Measurements from ENCODE around the gene DNAH8. TPM values are rescaled to one million over a fixed set of nuclear protein-coding genes. Genes with fewer than 3 reads are reported as not detected.

The DNAH8 gene
- total and polyA plus RNA-seq, 2 donors from 2014 or later = 0.50 TPM; not detected in 1

DNA sequence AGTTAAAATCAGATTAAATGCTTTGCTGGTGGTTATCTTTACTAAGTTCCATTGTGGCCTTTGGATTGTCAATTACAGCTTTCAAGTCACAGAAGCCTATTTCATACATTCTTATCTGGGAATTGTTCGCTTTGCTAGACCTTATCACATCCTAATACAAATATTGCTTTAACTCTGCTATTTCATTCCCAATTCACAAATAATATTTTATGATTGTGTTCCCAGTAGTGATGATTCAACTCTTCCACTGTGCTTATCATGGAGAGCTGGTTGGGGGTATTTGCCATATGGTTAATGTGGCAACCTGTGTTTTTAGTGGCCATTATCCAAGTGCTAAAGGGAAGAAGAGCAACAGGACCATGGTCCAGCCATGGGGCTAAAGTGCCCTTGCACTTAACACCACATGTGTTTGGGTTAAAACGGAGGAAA lies 260.5 kb downstream of the DNAH8 start:
- H3K9ac ChIP-seq (ENCODE audit: low read length in 3 of 3) = no peak overlapping the region
- DNase-seq (no peak), FAIRE-seq (no peak)
- TF ChIP-seq, protein P1, sequence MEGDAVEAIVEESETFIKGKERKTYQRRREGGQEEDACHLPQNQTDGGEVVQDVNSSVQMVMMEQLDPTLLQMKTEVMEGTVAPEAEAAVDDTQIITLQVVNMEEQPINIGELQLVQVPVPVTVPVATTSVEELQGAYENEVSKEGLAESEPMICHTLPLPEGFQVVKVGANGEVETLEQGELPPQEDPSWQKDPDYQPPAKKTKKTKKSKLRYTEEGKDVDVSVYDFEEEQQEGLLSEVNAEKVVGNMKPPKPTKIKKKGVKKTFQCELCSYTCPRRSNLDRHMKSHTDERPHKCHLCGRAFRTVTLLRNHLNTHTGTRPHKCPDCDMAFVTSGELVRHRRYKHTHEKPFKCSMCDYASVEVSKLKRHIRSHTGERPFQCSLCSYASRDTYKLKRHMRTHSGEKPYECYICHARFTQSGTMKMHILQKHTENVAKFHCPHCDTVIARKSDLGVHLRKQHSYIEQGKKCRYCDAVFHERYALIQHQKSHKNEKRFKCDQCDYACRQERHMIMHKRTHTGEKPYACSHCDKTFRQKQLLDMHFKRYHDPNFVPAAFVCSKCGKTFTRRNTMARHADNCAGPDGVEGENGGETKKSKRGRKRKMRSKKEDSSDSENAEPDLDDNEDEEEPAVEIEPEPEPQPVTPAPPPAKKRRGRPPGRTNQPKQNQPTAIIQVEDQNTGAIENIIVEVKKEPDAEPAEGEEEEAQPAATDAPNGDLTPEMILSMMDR (IDR thresholded peaks at IDR 0.05; ENCODE audit: borderline replicate concordance, extremely low read depth, insufficient read depth) = no peak
- no peak overlapping the region for H3K27ac ChIP-seq (ENCODE audit: low read depth in 2 of 2, low read length in 2 of 2)
- no peak overlapping the region for H3K4me3 ChIP-seq (ENCODE audit: low read length in 3 of 3)
- no peaks in the 10 kb centered on the region for H3K27me3 ChIP-seq (ENCODE audit: control insufficient read depth, insufficient read depth, low read length)
- intact Hi-C loops (cut with DNase I) = loop anchor here (10.0 kb wide), 1 partner anchor 339 kb away; the partner anchor contains the start of gene KCNK17
- H3K36me3 ChIP-seq (ENCODE audit: control insufficient read depth in 2 of 3, insufficient read depth in 3 of 3, low read length in 3 of 3) = no peaks in the 10 kb centered on the region
- H3K9me3 ChIP-seq (ENCODE audit: control insufficient read depth in 2 of 3, insufficient read depth in 1 of 3, low read length in 3 of 3) = no peaks in the 10 kb centered on the region
- H3K4me1 ChIP-seq (ENCODE audit: control insufficient read depth in 2 of 3, insufficient read depth in 2 of 3, low read depth in 1 of 3, low read length in 3 of 3) = no peaks in the 10 kb centered on the region

DNA sequence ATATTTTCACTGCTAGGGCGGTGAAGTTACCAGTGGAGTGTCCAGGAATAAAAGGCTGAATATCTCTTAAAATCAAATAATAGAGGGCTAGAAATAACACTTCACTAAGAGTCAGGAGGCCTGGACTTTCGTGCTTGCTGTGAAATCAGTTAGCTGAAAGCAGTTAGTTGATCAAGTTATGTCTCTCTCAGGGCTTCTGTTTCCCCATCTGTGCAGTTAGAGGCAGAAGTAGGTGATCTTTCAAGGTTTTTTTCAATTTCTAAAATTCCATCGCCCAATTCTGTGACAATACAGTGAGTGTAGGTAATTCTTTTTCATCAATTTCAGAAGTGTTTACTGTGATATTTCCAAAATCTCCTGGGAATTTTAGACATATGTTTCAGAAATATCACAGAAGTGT lies 260.9 kb downstream of the DNAH8 start:
- intact Hi-C loops (cut with DNase I) = loop anchor here (10.0 kb wide), 1 partner anchor 339 kb away; the partner anchor contains the start of gene KCNK17
- H3K9ac ChIP-seq (ENCODE audit: low read length in 3 of 3) = no peak overlapping the region
- H3K27me3 ChIP-seq (ENCODE audit: control insufficient read depth, insufficient read depth, low read length) = no peaks in the 10 kb centered on the region
- H3K4me3 ChIP-seq (ENCODE audit: low read length in 3 of 3) = no peak overlapping the region
- H3K36me3 ChIP-seq (ENCODE audit: control insufficient read depth in 2 of 3, insufficient read depth in 3 of 3, low read length in 3 of 3) = no peaks in the 10 kb centered on the region
- TF ChIP-seq, protein P1 (IDR thresholded peaks at IDR 0.05; ENCODE audit: borderline replicate concordance, extremely low read depth, insufficient read depth) = no peak
- no peak for DNase-seq
- no peak for FAIRE-seq
- H3K27ac ChIP-seq (ENCODE audit: low read depth in 2 of 2, low read length in 2 of 2) = no peak overlapping the region
- H3K4me1 ChIP-seq (ENCODE audit: control insufficient read depth in 2 of 3, insufficient read depth in 2 of 3, low read depth in 1 of 3, low read length in 3 of 3) = no peaks in the 10 kb centered on the region
- H3K9me3 ChIP-seq (ENCODE audit: control insufficient read depth in 2 of 3, insufficient read depth in 1 of 3, low read length in 3 of 3) = no peaks in the 10 kb centered on the region

DNA sequence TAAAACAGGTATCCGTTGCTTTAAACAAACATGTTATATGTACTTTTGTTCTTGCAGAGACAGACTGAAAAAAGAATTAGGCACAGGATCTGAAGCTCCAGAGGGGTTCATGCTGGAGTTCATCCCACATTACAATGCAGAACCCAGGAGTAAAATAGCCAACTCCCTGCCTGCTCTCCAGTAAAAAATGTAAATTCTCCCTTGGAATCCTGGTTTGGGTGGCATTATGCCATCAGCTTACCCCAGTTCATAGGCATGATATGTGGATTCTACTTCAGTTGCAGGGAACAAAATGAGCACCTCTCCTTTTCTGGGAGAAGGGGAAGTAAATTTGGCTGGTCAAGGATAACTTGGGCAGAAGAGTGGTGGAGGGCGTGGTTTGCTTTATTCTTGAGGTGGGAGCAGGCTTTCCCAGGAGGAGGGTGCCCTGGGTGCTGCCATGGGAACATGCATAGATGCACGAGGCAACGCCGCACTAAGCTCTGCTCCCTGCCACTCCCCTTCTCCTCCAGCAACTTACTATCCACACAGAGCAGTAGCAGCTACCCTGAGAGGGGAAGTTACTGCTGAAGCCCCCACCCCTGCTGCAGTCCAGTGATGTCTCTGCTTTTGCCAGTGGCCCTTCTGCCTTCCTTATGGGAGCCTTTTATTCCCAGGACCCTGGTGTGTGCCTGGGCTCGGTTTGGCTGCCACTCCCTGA lies 261.8 kb downstream of the DNAH8 start:
- TF ChIP-seq, protein P1 (IDR thresholded peaks at IDR 0.05; ENCODE audit: borderline replicate concordance, extremely low read depth, insufficient read depth) = no peak
- Histone ChIP-seq H3K27me3 (ENCODE audit: control insufficient read depth, insufficient read depth, low read length) (no peaks in the 10 kb centered on the region), H3K36me3 (ENCODE audit: control insufficient read depth in 2 of 3, insufficient read depth in 3 of 3, low read length in 3 of 3) (no peaks in the 10 kb centered on the region), H3K4me3 (ENCODE audit: low read length in 3 of 3) (no peak overlapping the region), H3K27ac (ENCODE audit: low read depth in 2 of 2, low read length in 2 of 2) (no peak overlapping the region), H3K9ac (ENCODE audit: low read length in 3 of 3) (no peak overlapping the region), H3K9me3 (ENCODE audit: control insufficient read depth in 2 of 3, insufficient read depth in 1 of 3, low read length in 3 of 3) (no peaks in the 10 kb centered on the region), H3K4me1 (ENCODE audit: control insufficient read depth in 2 of 3, insufficient read depth in 2 of 3, low read depth in 1 of 3, low read length in 3 of 3) (no peaks in the 10 kb centered on the region)
- DNase-seq = no peak
- intact Hi-C loops (cut with DNase I) = loop anchor here (10.0 kb wide), 1 partner anchor 338 kb away; the partner anchor contains the start of gene KCNK17
- FAIRE-seq = no peak

Measured in kidney (tissue), 14 donors.